H9 (cell line): ENCODE results near the gene VLDLR. TPM values are rescaled to one million over a fixed set of nuclear protein-coding genes. Genes with fewer than 3 reads are reported as not detected.

Experiments used
- DNase-seq: peaks from one replicate; pipeline ENCODE4 v3.0.0-alpha.2; 2017
- H2AFZ ChIP-seq: one replicate; pipeline ENCODE4 v1.6.1; 2013; ENCODE audit warnings: mild to moderate bottlenecking, low read length, control low read depth, moderate library complexity
- H2AK5ac ChIP-seq: 2 replicates; pipeline ENCODE4 v1.6.1; 2013; ENCODE audit warnings: low read length, control low read depth, mixed read lengths; ENCODE audit not compliant: insufficient read length
- H2BK120ac ChIP-seq: one replicate; pipeline ENCODE4 v1.6.1; 2013; ENCODE audit warnings: low read depth, mild to moderate bottlenecking, low read length, control low read depth, inconsistent platforms; ENCODE audit not compliant: poor library complexity, severe bottlenecking
- H2BK12ac ChIP-seq: 2 replicates; pipeline ENCODE4 v1.6.1; 2013; ENCODE audit warnings: low read length, control low read depth, mixed read lengths, low read depth; ENCODE audit not compliant: insufficient read length
- H2BK15ac ChIP-seq: 2 replicates; pipeline ENCODE4 v1.6.1; 2013; ENCODE audit warnings: low read depth, low read length, control low read depth
- H2BK20ac ChIP-seq: one replicate; pipeline ENCODE4 v1.6.1; 2013; ENCODE audit warnings: low read depth, mild to moderate bottlenecking, low read length, control low read depth, inconsistent platforms; ENCODE audit not compliant: poor library complexity, severe bottlenecking
- H2BK5ac ChIP-seq: 2 replicates; pipeline ENCODE4 v1.6.1; 2013; ENCODE audit warnings: low read length, control low read depth, mixed read lengths; ENCODE audit not compliant: insufficient read length
- H3K14ac ChIP-seq: 2 replicates; pipeline ENCODE4 v1.6.1; 2013; ENCODE audit warnings: low read length, control low read depth; ENCODE audit not compliant: insufficient read depth
- H3K18ac ChIP-seq: 2 replicates; pipeline ENCODE4 v1.6.1; 2013; ENCODE audit warnings: low read depth, mild to moderate bottlenecking, mixed read lengths, low read length, control low read depth; ENCODE audit not compliant: insufficient read length
- H3K23ac ChIP-seq: 2 replicates; pipeline ENCODE4 v1.6.1; 2013; ENCODE audit warnings: low read length, control low read depth, mixed read lengths, low read depth; ENCODE audit not compliant: insufficient read length
- H3K23me2 ChIP-seq: 2 replicates; pipeline ENCODE4 v1.6.1; 2013; ENCODE audit warnings: low read depth, mild to moderate bottlenecking, mixed read lengths, low read length, control low read depth; ENCODE audit not compliant: insufficient read length, poor library complexity, severe bottlenecking
- H3K27ac ChIP-seq: 2 replicates; pipeline ENCODE4 v1.5.1; 2013; ENCODE audit warnings: low read length, control low read depth, mixed read lengths, low read depth; ENCODE audit not compliant: insufficient read length
- H3K27me3 ChIP-seq: 2 replicates; pipeline ENCODE4 v1.6.1; 2013; ENCODE audit warnings: low read length, control low read depth, inconsistent platforms; ENCODE audit not compliant: insufficient read depth
- H3K4ac ChIP-seq: 2 replicates; pipeline ENCODE4 v1.6.1; 2013; ENCODE audit warnings: low read depth, mild to moderate bottlenecking, control low read depth, inconsistent platforms, low read length, moderate library complexity
- H3K4me1 ChIP-seq: 2 replicates; pipeline ENCODE4 v1.6.1; 2013; ENCODE audit warnings: low read length, control low read depth, inconsistent platforms; ENCODE audit not compliant: insufficient read depth
- H3K4me2 ChIP-seq: 2 replicates; pipeline ENCODE4 v1.6.1; 2013; ENCODE audit warnings: low read length, control low read depth, mixed read lengths; ENCODE audit not compliant: insufficient read length, insufficient read depth
- H3K56ac ChIP-seq: 2 replicates; pipeline ENCODE4 v1.6.1; 2013; ENCODE audit warnings: low read depth, mild to moderate bottlenecking, mixed read lengths, low read length, control low read depth; ENCODE audit not compliant: insufficient read length
- H3K79me1 ChIP-seq: 2 replicates; pipeline ENCODE4 v1.6.1; 2013; ENCODE audit warnings: low read depth, mild to moderate bottlenecking, moderate library complexity, low read length, control low read depth, inconsistent platforms; ENCODE audit not compliant: insufficient read depth, poor library complexity, severe bottlenecking
- H3K79me2 ChIP-seq: 2 replicates; pipeline ENCODE4 v1.6.1; 2013; ENCODE audit warnings: low read length, control low read depth, inconsistent platforms; ENCODE audit not compliant: insufficient read depth
- H3K9ac ChIP-seq: 2 replicates; pipeline ENCODE4 v1.6.1; 2013; ENCODE audit warnings: low read length, control low read depth, mixed read lengths; ENCODE audit not compliant: insufficient read length; ENCODE audit errors: extremely low read depth
- H3K9me3 ChIP-seq: one replicate; pipeline ENCODE4 v1.6.1; 2013; ENCODE audit warnings: low read depth, low read length, inconsistent platforms; ENCODE audit not compliant: control insufficient read depth
- H3T11ph ChIP-seq: one replicate; pipeline ENCODE4 v1.6.1; 2013; ENCODE audit warnings: mild to moderate bottlenecking, low read length, control low read depth, inconsistent platforms
- H4K20me1 ChIP-seq: one replicate; pipeline ENCODE4 v1.6.1; 2013; ENCODE audit not compliant: control insufficient read depth, insufficient read length, insufficient read depth
- H4K5ac ChIP-seq: 2 replicates; pipeline ENCODE4 v1.6.1; 2013; ENCODE audit warnings: low read depth, mild to moderate bottlenecking, mixed read lengths, low read length, control low read depth; ENCODE audit not compliant: insufficient read length
- H4K8ac ChIP-seq: replicated peaks from 2 replicates; pipeline ENCODE4 v1.6.1; 2013; ENCODE audit warnings: low read length, control low read depth, mixed read lengths, low read depth; ENCODE audit not compliant: insufficient read length
- H4K91ac ChIP-seq: 2 replicates; pipeline ENCODE4 v1.6.1; 2013; ENCODE audit warnings: low read depth, mild to moderate bottlenecking, moderate library complexity, mixed read lengths, low read length, control low read depth; ENCODE audit not compliant: insufficient read length
- H3K27ac Mint-ChIP-seq, 3 experiments: 2 replicates in 2 of 3; 3 replicates in 1 of 3; pipeline ENCODE4 v1.8.0; 2020 to 2021; ENCODE audit warnings: mixed read lengths in 3 of 3, mild to moderate bottlenecking in 1 of 3, moderate library complexity in 1 of 3
- H3K27me3 Mint-ChIP-seq: 2 replicates; pipeline ENCODE4 v1.8.0; 2021; ENCODE audit warnings: low read depth, mild to moderate bottlenecking, moderate library complexity, mixed read lengths
- H3K36me3 Mint-ChIP-seq, 3 experiments: 2 replicates in 2 of 3; 3 replicates in 1 of 3; pipeline ENCODE4 v1.8.0; 2020 to 2021; ENCODE audit warnings: low read depth in 3 of 3, mixed read lengths in 3 of 3; ENCODE audit not compliant: insufficient read depth in 1 of 3
- H3K4me1 Mint-ChIP-seq, 2 experiments: 2 replicates each; pipeline ENCODE4 v1.8.0; 2020; ENCODE audit warnings: mixed read lengths in 2 of 2
- H3K4me3 Mint-ChIP-seq, 2 experiments: 2 replicates in 1 of 2; 3 replicates in 1 of 2; pipeline ENCODE4 v1.8.0; 2020 to 2021; ENCODE audit warnings: mild to moderate bottlenecking in 2 of 2, mixed read lengths in 2 of 2, moderate library complexity in 1 of 2
- H3K9me3 Mint-ChIP-seq, 2 experiments: 2 replicates in 1 of 2; 3 replicates in 1 of 2; pipeline ENCODE4 v1.8.0; 2020; ENCODE audit warnings: mild to moderate bottlenecking in 2 of 2, mixed read lengths in 2 of 2, moderate library complexity in 1 of 2
- WGBS: extraction: QIAGEN DNeasy Blood & Tissue Kit; methylation state at CpG from one replicate; pipeline ENCODE4 v1.1.7; 2013; ENCODE audit warnings: missing lambda C conversion rate, low lambda C conversion rate, mixed read lengths; ENCODE audit not compliant: insufficient read length; ENCODE audit errors: extremely low coverage; 5-methylcytosine and 5-hydroxymethylcytosine counted together
- total RNA-seq: library from RNA; stranded (reverse); gene quantifications from 2 replicates; pipeline ENCODE4 v1.2.1, GENCODE V29; 2021
- TF ChIP-seq, protein P1 (sequence below): fragments of 200-600 bp; sonication (generic); conservative IDR thresholded peaks from 3 replicates; pipeline ENCODE4 v1.8.0; 2021; ENCODE audit warnings: antibody characterized with exemption, mild to moderate bottlenecking

Gene VLDLR
- total RNA-seq, 1 experiment from 2014 or later: 19.1 TPM

DNA sequence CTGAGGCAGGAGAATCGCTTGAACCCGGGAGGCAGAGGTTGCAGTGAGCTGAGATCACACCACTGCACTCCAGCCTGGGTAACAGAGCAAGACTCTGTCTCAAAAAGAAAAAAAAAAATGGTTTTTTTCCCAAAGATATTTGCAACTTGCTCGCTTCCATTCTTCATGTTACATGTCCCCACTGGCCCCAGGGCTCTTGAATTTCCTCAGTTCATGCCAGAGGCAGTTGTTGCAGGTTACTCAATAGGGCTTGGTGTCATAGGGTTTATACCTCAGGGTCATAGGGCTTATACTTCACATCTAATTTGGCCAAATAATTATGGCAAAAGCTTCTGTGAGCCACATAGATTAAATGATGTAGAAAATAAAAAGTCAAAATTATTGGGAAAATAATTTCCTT is 51.6 kb downstream of the VLDLR start:
- H3K14ac ChIP-seq: no peak overlapping the region
- Mint-ChIP-seq H3K4me1 (peaks cover 7 to 8% of the 10 kb centered on the region in 2 experiments), H3K4me3 (no peak overlapping the region), H3K36me3 (peaks cover 0 to under 1% (median under 1%) of the 10 kb centered on the region in 3 experiments; a peak in 3 of 7 replicates), H3K9me3 (no peaks in the 10 kb centered on the region), H3K27ac (no peak overlapping the region), H3K27me3 (no peaks in the 10 kb centered on the region; the same call in 1 of the 2 replicates)
- H2BK15ac ChIP-seq: no peak overlapping the region
- H4K5ac ChIP-seq: no peak overlapping the region
- no peak overlapping the region for H2BK12ac ChIP-seq
- H2AK5ac ChIP-seq: no peak overlapping the region
- no peaks in the 10 kb centered on the region for H4K20me1 ChIP-seq
- no peaks in the 10 kb centered on the region for H3K79me1 ChIP-seq
- H3K27ac ChIP-seq: no peak overlapping the region
- H3K23ac ChIP-seq: no peak overlapping the region
- H4K8ac ChIP-seq: no peak overlapping the region
- H3T11ph ChIP-seq: no peak overlapping the region
- no peaks in the 10 kb centered on the region for H3K23me2 ChIP-seq
- H3K4ac ChIP-seq: no peak overlapping the region
- no peak overlapping the region for H2AFZ ChIP-seq
- H3K56ac ChIP-seq: no peak overlapping the region
- H3K9me3 ChIP-seq: no peaks in the 10 kb centered on the region
- H3K18ac ChIP-seq: no peak overlapping the region
- no peak overlapping the region for H2BK20ac ChIP-seq
- no peak overlapping the region for H3K4me2 ChIP-seq
- WGBS: no CpG with 5 or more reads among the region's 3 CpGs
- H3K27me3 ChIP-seq: no peaks in the 10 kb centered on the region
- H4K91ac ChIP-seq: no peak overlapping the region
- no peak overlapping the region for H2BK120ac ChIP-seq
- H2BK5ac ChIP-seq: no peak overlapping the region
- H3K9ac ChIP-seq: no peak overlapping the region
- TF ChIP-seq, protein P1, sequence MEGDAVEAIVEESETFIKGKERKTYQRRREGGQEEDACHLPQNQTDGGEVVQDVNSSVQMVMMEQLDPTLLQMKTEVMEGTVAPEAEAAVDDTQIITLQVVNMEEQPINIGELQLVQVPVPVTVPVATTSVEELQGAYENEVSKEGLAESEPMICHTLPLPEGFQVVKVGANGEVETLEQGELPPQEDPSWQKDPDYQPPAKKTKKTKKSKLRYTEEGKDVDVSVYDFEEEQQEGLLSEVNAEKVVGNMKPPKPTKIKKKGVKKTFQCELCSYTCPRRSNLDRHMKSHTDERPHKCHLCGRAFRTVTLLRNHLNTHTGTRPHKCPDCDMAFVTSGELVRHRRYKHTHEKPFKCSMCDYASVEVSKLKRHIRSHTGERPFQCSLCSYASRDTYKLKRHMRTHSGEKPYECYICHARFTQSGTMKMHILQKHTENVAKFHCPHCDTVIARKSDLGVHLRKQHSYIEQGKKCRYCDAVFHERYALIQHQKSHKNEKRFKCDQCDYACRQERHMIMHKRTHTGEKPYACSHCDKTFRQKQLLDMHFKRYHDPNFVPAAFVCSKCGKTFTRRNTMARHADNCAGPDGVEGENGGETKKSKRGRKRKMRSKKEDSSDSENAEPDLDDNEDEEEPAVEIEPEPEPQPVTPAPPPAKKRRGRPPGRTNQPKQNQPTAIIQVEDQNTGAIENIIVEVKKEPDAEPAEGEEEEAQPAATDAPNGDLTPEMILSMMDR: no peak
- H3K4me1 ChIP-seq: peaks cover 4% of the 10 kb centered on the region; the same call in 1 of the 2 replicates
- H3K79me2 ChIP-seq: no peaks in the 10 kb centered on the region
- DNase-seq: no peak
